Fibroblast of lung (primary cell): Measurements from ENCODE around the gene TAOK3. TPM values are rescaled to one million over a fixed set of nuclear protein-coding genes. Genes with fewer than 3 reads are reported as not detected.

Experiments used
- DNase-seq, 2 donors: peaks; one replicate each; pipeline versions ENCODE4 v3.0.0 to v3.0.0-alpha.2; 2010; ENCODE audit warnings: low read depth in 2 of 2
- H2AFZ ChIP-seq: 2 replicates; pipeline ENCODE4 v1.5.1; 2012; ENCODE audit warnings: low read length, control low read depth, inconsistent platforms
- H3K27ac ChIP-seq: 2 replicates; pipeline ENCODE4 v1.5.1; 2011; ENCODE audit warnings: low read length, control low read depth; ENCODE audit not compliant: insufficient read depth
- H3K27me3 ChIP-seq: 2 replicates; pipeline ENCODE4 v1.5.1; 2011; ENCODE audit warnings: mild to moderate bottlenecking, low read length; ENCODE audit not compliant: control insufficient read depth, insufficient read depth
- H3K36me3 ChIP-seq: 2 replicates; pipeline ENCODE4 v1.5.1; 2011; ENCODE audit warnings: low read length; ENCODE audit not compliant: control insufficient read depth, insufficient read depth
- H3K4me1 ChIP-seq: 2 replicates; pipeline ENCODE4 v1.5.1; 2011; ENCODE audit warnings: low read length; ENCODE audit not compliant: control insufficient read depth, insufficient read depth; ENCODE audit errors: extremely low read depth
- H3K4me2 ChIP-seq: 2 replicates; pipeline ENCODE4 v1.5.1; 2011; ENCODE audit warnings: low read length, control low read depth; ENCODE audit not compliant: insufficient read depth; ENCODE audit errors: extremely low read depth
- H3K4me3 ChIP-seq, 4 experiments: fragments of 200-600 bp in 1 of 4; sonication (generic) in 1 of 4; replicated peaks in 1 of 4; 2 replicates each; pipeline ENCODE4 v1.5.1; 2011 to 2016; ENCODE audit warnings: low read length in 4 of 4, low read depth in 3 of 4, mild to moderate bottlenecking in 3 of 4, control low read depth in 2 of 4, inconsistent platforms in 1 of 4, mixed read lengths in 1 of 4; ENCODE audit not compliant: insufficient read depth in 1 of 4; ENCODE audit errors: control extremely low read depth in 1 of 4
- H3K79me2 ChIP-seq: 2 replicates; pipeline ENCODE4 v1.5.1; 2012; ENCODE audit warnings: mild to moderate bottlenecking, low read length, inconsistent platforms; ENCODE audit not compliant: control insufficient read depth, insufficient read depth
- H3K9ac ChIP-seq: 2 replicates; pipeline ENCODE4 v1.5.1; 2011; ENCODE audit warnings: mild to moderate bottlenecking, low read length, control low read depth; ENCODE audit not compliant: insufficient read depth
- H3K9me3 ChIP-seq: 2 replicates; pipeline ENCODE4 v1.5.1; 2012; ENCODE audit warnings: low read depth, low read length; ENCODE audit not compliant: control insufficient read depth, insufficient read depth
- H4K20me1 ChIP-seq: 2 replicates; pipeline ENCODE4 v1.5.1; 2011; ENCODE audit warnings: low read length; ENCODE audit not compliant: control insufficient read depth, insufficient read depth; ENCODE audit errors: extremely low read depth
- CTCF ChIP-seq, 2 donors: IDR thresholded peaks in 1 of 2; conservative IDR thresholded peaks in 1 of 2; 1 replicate in 1 of 2; 2 replicates in 1 of 2; pipeline ENCODE4 v1.5.1; 2011 to 2012; ENCODE audit warnings: low read length in 2 of 2, control low read depth in 1 of 2, inconsistent platforms in 1 of 2, low read depth in 1 of 2, mild to moderate bottlenecking in 1 of 2
- EZH2 ChIP-seq: IDR thresholded peaks from 2 replicates; pipeline ENCODE4 v1.5.1; 2012; ENCODE audit warnings: low read length, control low read depth, mild to moderate bottlenecking; ENCODE audit errors: missing control alignments
- polyA plus RNA-seq, 2 donors: library from polyadenylated mRNA; depleted of rRNA in 1 of 2; stranded (reverse) in 1 of 2; unstranded in 1 of 2; fragments of >200 nt; gene quantifications; 2 replicates each; pipeline ENCODE4 v1.2.1, GENCODE V29; 2011 to 2012; ENCODE audit warnings: missing spikeins in 1 of 2
- total RNA-seq: library from RNA; depleted of rRNA; stranded (reverse); fragments of >200 nt; gene quantifications from 2 replicates; pipeline ENCODE4 v1.2.1, GENCODE V29; 2014

Gene TAOK3
- total and polyA plus RNA-seq, 2 donors (not counting 1 experiment from before 2014, with no cell fraction given), result 64.7 to 97.4 TPM

- Histone ChIP-seq H3K36me3 (peaks cover 21% of the 10 kb centered on the region), H2AFZ (no peak overlapping the region), H3K9me3 (no peaks in the 10 kb centered on the region), H3K79me2 (no peaks in the 10 kb centered on the region), H3K9ac (no peak overlapping the region), H3K4me2 (no peak overlapping the region), H4K20me1 (no peaks in the 10 kb centered on the region), H3K27ac (no peak overlapping the region), H3K4me1 (no peaks in the 10 kb centered on the region), H3K4me3 (no peak overlapping the region), H3K27me3 (no peaks in the 10 kb centered on the region)
- TF ChIP-seq EZH2 (no peak), CTCF (conservative IDR thresholded peaks at IDR 0.05 in 1 of 2, IDR thresholded peaks at IDR 0.05 in 1 of 2; ENCODE audit: low read depth in 1 of 2, low read length in 2 of 2) (no peak)
- no peak for DNase-seq
These were observed 212.2 kb downstream of the TAOK3 start for GRCh38 chr12:118160536-118160935.

GRCh38 chr12:118151755-118152154, 221.0 kb downstream of the TAOK3 start:
- DNase-seq, result no peak
- H3K9ac ChIP-seq, result no peak overlapping the region
- H4K20me1 ChIP-seq, result no peaks in the 10 kb centered on the region
- no peaks in the 10 kb centered on the region for H3K79me2 ChIP-seq
- H3K27ac ChIP-seq, result no peak overlapping the region
- no peak overlapping the region for H2AFZ ChIP-seq
- TF ChIP-seq CTCF (conservative IDR thresholded peaks at IDR 0.05 in 1 of 2, IDR thresholded peaks at IDR 0.05 in 1 of 2; ENCODE audit: low read depth in 1 of 2, low read length in 2 of 2) (no peak), EZH2 (no peak)
- no peaks in the 10 kb centered on the region for H3K9me3 ChIP-seq
- no peaks in the 10 kb centered on the region for H3K27me3 ChIP-seq
- no peak overlapping the region for H3K4me2 ChIP-seq
- no peak overlapping the region for H3K4me3 ChIP-seq
- no peaks in the 10 kb centered on the region for H3K4me1 ChIP-seq
- H3K36me3 ChIP-seq, result peaks cover 11% of the 10 kb centered on the region

GRCh38 chr12:118150625-118151024, 222.1 kb downstream of the TAOK3 start:
- Histone ChIP-seq H3K4me1 (no peaks in the 10 kb centered on the region), H3K9ac (no peak overlapping the region), H4K20me1 (no peaks in the 10 kb centered on the region), H3K79me2 (no peaks in the 10 kb centered on the region), H2AFZ (no peak overlapping the region), H3K9me3 (no peaks in the 10 kb centered on the region), H3K4me2 (no peak overlapping the region), H3K27ac (no peak overlapping the region), H3K36me3 (peaks cover 10% of the 10 kb centered on the region), H3K27me3 (no peaks in the 10 kb centered on the region), H3K4me3 (no peak overlapping the region)
- DNase-seq, result no peak
- no peak for TF ChIP-seq CTCF (conservative IDR thresholded peaks at IDR 0.05 in 1 of 2, IDR thresholded peaks at IDR 0.05 in 1 of 2; ENCODE audit: low read depth in 1 of 2, low read length in 2 of 2)
- TF ChIP-seq EZH2, result no peak
